UCSD-AML1 (cell line): ENCODE measurements around the gene TAB3.
"Not testable (repeated sequence)": the region's sequence is repeated elsewhere in the genome, so short reads cannot be mapped to it uniquely, and the experiment has no call there.

Experiments used
- DNase-seq: peaks from one replicate; lab custom pipeline; 2025; ENCODE audit not compliant: unreplicated experiment; lab: John Stamatoyannopoulos, UW

The TAB3 gene

GRCh38 chrX:30819080-30819479 lies 70.0 kb downstream of the TAB3 start:
- no peak for DNase-seq

- no peak for DNase-seq
These were observed 73.0 kb downstream of the TAB3 start for GRCh38 chrX:30816079-30816478.

GRCh38 chrX:30814978-30815377 lies 74.1 kb downstream of the TAB3 start:
- no peak for DNase-seq

GRCh38 chrX:30812326-30812725 lies 76.7 kb downstream of the TAB3 start:
- DNase-seq, result no peak

GRCh38 chrX:30806187-30806728 lies 82.8 kb downstream of the TAB3 start:
- DNase-seq, result no peak

- no peak for DNase-seq
These were observed 84.6 kb downstream of the TAB3 start for GRCh38 chrX:30804462-30804861.

GRCh38 chrX:30800901-30801300 lies 88.2 kb downstream of the TAB3 start:
- DNase-seq, result no peak

- DNase-seq, result no peak
These were observed 89.7 kb downstream of the TAB3 start for GRCh38 chrX:30799327-30799726.

GRCh38 chrX:30798810-30799209 lies 90.2 kb downstream of the TAB3 start:
- no peak for DNase-seq

GRCh38 chrX:30797301-30797700 lies 91.8 kb downstream of the TAB3 start:
- DNase-seq, result not testable (repeated sequence)

GRCh38 chrX:30795981-30796958 lies 92.8 kb downstream of the TAB3 start:
- no peak for DNase-seq

GRCh38 chrX:30794497-30794896 lies 94.6 kb downstream of the TAB3 start:
- no peak for DNase-seq

- no peak for DNase-seq
These were observed 95.3 kb downstream of the TAB3 start for GRCh38 chrX:30793767-30794103.

GRCh38 chrX:30793075-30793766 lies 95.8 kb downstream of the TAB3 start:
- no peak for DNase-seq

GRCh38 chrX:30791296-30792278 lies 97.5 kb downstream of the TAB3 start:
- no peak for DNase-seq

- no peak for DNase-seq
These were observed 102.0 kb downstream of the TAB3 start for GRCh38 chrX:30787012-30787411.

GRCh38 chrX:30786374-30786773 lies 102.7 kb downstream of the TAB3 start:
- no peak for DNase-seq

GRCh38 chrX:30781711-30782444 lies 107.2 kb downstream of the TAB3 start:
- no peak for DNase-seq

- no peak for DNase-seq
These were observed 109.5 kb downstream of the TAB3 start for GRCh38 chrX:30779453-30780030.

GRCh38 chrX:30777575-30777974 lies 111.5 kb downstream of the TAB3 start:
- no peak for DNase-seq
